ENCODE measurements around the gene SORBS2. TPM values are rescaled to one million over a fixed set of nuclear protein-coding genes. Genes with fewer than 3 reads are reported as not detected.

SORBS2 gene
- total and polyA plus RNA-seq, 12 donors = 175 to 3,169 (median 1,523) TPM

GRCh38 chr4:185542626-185543315 is 269.2 kb downstream of the SORBS2 start:
- Histone ChIP-seq H3K4me3 (no peak overlapping the region), H3K27ac (peak overlapping the region in 7 of 10 donors; percentile 34 to 80 (median 61)), H3K27me3 (peaks cover 0 to 9% (median 0%) of the 10 kb centered on the region in 7 donors), H3K9me3 (no peaks in the 10 kb centered on the region), H3K4me1 (peaks cover 5 to 29% (median 19%) of the 10 kb centered on the region in 9 donors), H3K36me3 (no peaks in the 10 kb centered on the region)
- WGBS, 2 donors = 65 to 67% methylated on average over 14 of the region's 14 CpGs
- intact Hi-C loops (cut with DNase I) = no loop called here
- ATAC-seq = peak; percentile 76 to 93 (median 86)
- DNase-seq = peak; percentile 63 to 74
- TF ChIP-seq CTCF (IDR thresholded peaks at IDR 0.05) = no peak

GRCh38 chr4:185541251-185541727 is 270.7 kb downstream of the SORBS2 start:
- H3K4me3 ChIP-seq = no peak overlapping the region
- H3K27ac ChIP-seq = peak overlapping the region in 8 of 10 donors; percentile 54 to 80 (median 64)
- no peak for TF ChIP-seq CTCF (IDR thresholded peaks at IDR 0.05)
- H3K9me3 ChIP-seq = no peaks in the 10 kb centered on the region
- 9 to 21% methylated on average over 10 of the region's 10 CpGs for WGBS, 2 donors
- intact Hi-C loops (cut with DNase I) = no loop called here
- peaks cover 0 to 16% (median 0%) of the 10 kb centered on the region in 7 donors for H3K27me3 ChIP-seq
- no peaks in the 10 kb centered on the region for H3K36me3 ChIP-seq
- peak; percentile 44 to 78 (median 52) for ATAC-seq
- peak; percentile 56 to 70 for DNase-seq
- H3K4me1 ChIP-seq = peaks cover 5 to 30% (median 24%) of the 10 kb centered on the region in 9 donors

GRCh38 chr4:185540487-185541120 is 271.4 kb downstream of the SORBS2 start:
- Histone ChIP-seq H3K27me3 (peaks cover 0 to 23% (median 0%) of the 10 kb centered on the region in 7 donors), H3K9me3 (no peaks in the 10 kb centered on the region), H3K4me1 (peaks cover 9 to 36% (median 31%) of the 10 kb centered on the region in 9 donors), H3K27ac (peak overlapping the region in 8 of 10 donors; percentile 54 to 80 (median 64)), H3K4me3 (no peak overlapping the region), H3K36me3 (no peaks in the 10 kb centered on the region)
- intact Hi-C loops (cut with DNase I) = no loop called here
- ATAC-seq = no peak
- no peak for TF ChIP-seq CTCF (IDR thresholded peaks at IDR 0.05)
- WGBS, 2 donors = 53 to 65% methylated on average over 3 of the region's 3 CpGs
- DNase-seq = no peak

- Histone ChIP-seq H3K36me3 (no peaks in the 10 kb centered on the region), H3K9me3 (no peaks in the 10 kb centered on the region), H3K27me3 (peaks cover 0 to 28% (median 0%) of the 10 kb centered on the region in 7 donors), H3K4me3 (no peak overlapping the region), H3K27ac (peak overlapping the region in 1 of 10 donors; percentile 80), H3K4me1 (peaks cover 9 to 36% (median 31%) of the 10 kb centered on the region in 9 donors)
- intact Hi-C loops (cut with DNase I) = no loop called here
- ATAC-seq (no peak), DNase-seq (no peak)
- WGBS, 2 donors = 69 to 77% methylated on average over 8 of the region's 8 CpGs
- no peak for TF ChIP-seq CTCF (IDR thresholded peaks at IDR 0.05)
Measured at GRCh38 chr4:185540040-185540439, 272.0 kb downstream of the SORBS2 start.

All from heart right ventricle (tissue), 16 donors.